Endodermal cell (in vitro differentiated cells): ENCODE measurements around the gene DOK1. TPM values are rescaled to one million over a fixed set of nuclear protein-coding genes. Genes with fewer than 3 reads are reported as not detected.

Experiments
- DNase-seq: peaks from one replicate; pipeline ENCODE4 v3.0.0-alpha.2; 2017
- H3K27ac ChIP-seq: 2 replicates; pipeline ENCODE4 v1.5.1; 2013; ENCODE audit warnings: mild to moderate bottlenecking, low read depth, low read length, moderate library complexity
- H3K27me3 ChIP-seq: 2 replicates; pipeline ENCODE4 v1.6.1; 2013; ENCODE audit warnings: mild to moderate bottlenecking, low read length, moderate library complexity; ENCODE audit not compliant: insufficient read depth, control insufficient read depth, poor library complexity, severe bottlenecking
- H3K36me3 ChIP-seq: 2 replicates; pipeline ENCODE4 v1.7.0; 2013; ENCODE audit warnings: mild to moderate bottlenecking, low read length, moderate library complexity; ENCODE audit not compliant: control insufficient read depth, insufficient read depth
- H3K4me1 ChIP-seq: one replicate; pipeline ENCODE4 v1.7.0; 2013; ENCODE audit warnings: low read length; ENCODE audit not compliant: control insufficient read depth, insufficient read depth
- H3K4me3 ChIP-seq: 2 replicates; pipeline ENCODE4 v1.5.1; 2013; ENCODE audit warnings: mild to moderate bottlenecking, low read length, moderate library complexity
- H3K9ac ChIP-seq: 2 replicates; pipeline ENCODE4 v1.6.1; 2013; ENCODE audit warnings: mild to moderate bottlenecking, low read length, moderate library complexity; ENCODE audit not compliant: poor library complexity, severe bottlenecking; ENCODE audit errors: extremely low read depth
- H3K9me3 ChIP-seq: 2 replicates; pipeline ENCODE4 v1.6.1; 2013; ENCODE audit warnings: mild to moderate bottlenecking, low read length, moderate library complexity; ENCODE audit not compliant: control insufficient read depth
- H3K27ac Mint-ChIP-seq: 2 replicates; pipeline ENCODE4 v1.8.0; 2020; ENCODE audit warnings: mixed read lengths
- H3K27me3 Mint-ChIP-seq: 2 replicates; pipeline ENCODE4 v1.8.0; 2021; ENCODE audit warnings: mild to moderate bottlenecking, mixed read lengths; ENCODE audit not compliant: insufficient read depth
- H3K36me3 Mint-ChIP-seq: 2 replicates; pipeline ENCODE4 v1.8.0; 2020; ENCODE audit warnings: low read depth, mixed read lengths
- H3K4me1 Mint-ChIP-seq: 2 replicates; pipeline ENCODE4 v1.8.0; 2020; ENCODE audit warnings: mixed read lengths
- H3K4me3 Mint-ChIP-seq: 2 replicates; pipeline ENCODE4 v1.8.0; 2020; ENCODE audit warnings: mild to moderate bottlenecking, moderate library complexity, mixed read lengths
- H3K9me3 Mint-ChIP-seq: 2 replicates; pipeline ENCODE4 v1.8.0; 2020; ENCODE audit warnings: mild to moderate bottlenecking, mixed read lengths
- CTCF ChIP-seq: fragments of 200-600 bp; sonication (generic); conservative IDR thresholded peaks from 2 replicates; pipeline ENCODE4 v1.5.0; 2021; ENCODE audit warnings: antibody characterized with exemption, mild to moderate bottlenecking
- WGBS, 2 experiments: methylation state at CpG; one replicate each; pipeline versions ENCODE4 v1.1.5 to v1.1.7; 2013; ENCODE audit warnings: missing lambda C conversion rate in 2 of 2, mixed read lengths in 1 of 2; ENCODE audit not compliant: insufficient coverage in 1 of 2, insufficient read length in 1 of 2; 5-methylcytosine and 5-hydroxymethylcytosine counted together
- total RNA-seq, 2 donors: library from RNA; stranded (reverse); fragmentation: NEBNext Ultra II Directional in 1 of 2; extraction: Animal tissue kit (Norgen Biotek cat#: 25700) in 1 of 2; gene quantifications; 2 replicates in 1 of 2; 3 replicates in 1 of 2; pipeline ENCODE4 v1.2.1, GENCODE V29; 2021

Gene DOK1
- total RNA-seq, 2 donors from 2014 or later = 12.9 to 15.1 TPM

- Histone ChIP-seq H3K9me3 (no peaks in the 10 kb centered on the region), H3K4me3 (peak overlapping the region; percentile 99), H3K27ac (no peak overlapping the region), H3K9ac (peak overlapping the region; percentile 66), H3K27me3 (no peaks in the 10 kb centered on the region), H3K4me1 (no peaks in the 10 kb centered on the region), H3K36me3 (peaks cover 35% of the 10 kb centered on the region)
- H3K4me1 Mint-ChIP-seq = peaks cover 7% of the 10 kb centered on the region
- no peaks in the 10 kb centered on the region for H3K9me3 Mint-ChIP-seq
- TF ChIP-seq CTCF = no peak
- no peaks in the 10 kb centered on the region for H3K27me3 Mint-ChIP-seq
- peak overlapping the region; percentile 98 for H3K4me3 Mint-ChIP-seq
- DNase-seq = peak; percentile 83
- H3K27ac Mint-ChIP-seq = peak overlapping the region; percentile 74
- H3K36me3 Mint-ChIP-seq = peaks cover 35% of the 10 kb centered on the region
- 16 to 31% methylated on average over 24 to 54 of the region's 54 CpGs for WGBS, 2 experiments
Measured at GRCh38 chr2:74530239-74531187, 24.0 kb upstream of the DOK1 start.

- no peak for TF ChIP-seq CTCF
- Histone ChIP-seq H3K4me1 (no peaks in the 10 kb centered on the region), H3K4me3 (no peak overlapping the region), H3K9ac (no peak overlapping the region), H3K27me3 (no peaks in the 10 kb centered on the region), H3K27ac (no peak overlapping the region), H3K36me3 (peaks cover 25% of the 10 kb centered on the region), H3K9me3 (no peaks in the 10 kb centered on the region)
- Mint-ChIP-seq H3K27ac (no peak overlapping the region), H3K4me3 (no peak overlapping the region), H3K9me3 (no peaks in the 10 kb centered on the region), H3K27me3 (no peaks in the 10 kb centered on the region), H3K36me3 (peaks cover 28% of the 10 kb centered on the region), H3K4me1 (peaks cover 7% of the 10 kb centered on the region)
- DNase-seq = no peak
- WGBS, 2 experiments = 89 to 100% methylated on average over 1 to 7 of the region's 7 CpGs
Measured at GRCh38 chr2:74531666-74532065, 22.9 kb upstream of the DOK1 start.

GRCh38 chr2:74532222-74532621, 22.3 kb upstream of the DOK1 start:
- Mint-ChIP-seq H3K4me3 (no peak overlapping the region), H3K4me1 (peaks cover 7% of the 10 kb centered on the region), H3K27ac (no peak overlapping the region), H3K9me3 (no peaks in the 10 kb centered on the region), H3K36me3 (peaks cover 22% of the 10 kb centered on the region), H3K27me3 (no peaks in the 10 kb centered on the region)
- no peak for DNase-seq
- Histone ChIP-seq H3K4me3 (no peak overlapping the region), H3K9me3 (no peaks in the 10 kb centered on the region), H3K27me3 (no peaks in the 10 kb centered on the region), H3K27ac (no peak overlapping the region), H3K4me1 (no peaks in the 10 kb centered on the region), H3K9ac (no peak overlapping the region), H3K36me3 (peaks cover 20% of the 10 kb centered on the region)
- no peak for TF ChIP-seq CTCF
